Measurements from ENCODE around the gene PRPF38A. TPM values are rescaled to one million over a fixed set of nuclear protein-coding genes. Genes with fewer than 3 reads are reported as not detected.

The PRPF38A gene
- total RNA-seq, 6 donors from 2014 or later, result 2.7 to 39.6 (median 16.3) TPM

GRCh38 chr1:52413410-52413989 lies 9.1 kb downstream of the PRPF38A start:
- no peaks in the 10 kb centered on the region for H3K4me1 ChIP-seq
- DNase-seq (no peak), ATAC-seq (ENCODE audit: low FRiP score in 2 of 2) (no peak)
- no peaks in the 10 kb centered on the region for H3K9me3 ChIP-seq
- no peak overlapping the region for H3K4me3 ChIP-seq
- H3K27me3 ChIP-seq, result no peaks in the 10 kb centered on the region
- H3K27ac ChIP-seq, result no peak overlapping the region
- WGBS, 2 donors, result 95 to 98% methylated on average over 10 of the region's 10 CpGs
- H3K36me3 ChIP-seq, result peaks cover 62 to 100% (median 93%) of the 10 kb centered on the region in 4 donors
- TF ChIP-seq EP300 (IDR thresholded peaks at IDR 0.05) (no peak), POLR2A (IDR thresholded peaks at IDR 0.05) (no peak), POLR2AphosphoS5 (IDR thresholded peaks at IDR 0.05) (no peak)
- TF ChIP-seq, protein P1, sequence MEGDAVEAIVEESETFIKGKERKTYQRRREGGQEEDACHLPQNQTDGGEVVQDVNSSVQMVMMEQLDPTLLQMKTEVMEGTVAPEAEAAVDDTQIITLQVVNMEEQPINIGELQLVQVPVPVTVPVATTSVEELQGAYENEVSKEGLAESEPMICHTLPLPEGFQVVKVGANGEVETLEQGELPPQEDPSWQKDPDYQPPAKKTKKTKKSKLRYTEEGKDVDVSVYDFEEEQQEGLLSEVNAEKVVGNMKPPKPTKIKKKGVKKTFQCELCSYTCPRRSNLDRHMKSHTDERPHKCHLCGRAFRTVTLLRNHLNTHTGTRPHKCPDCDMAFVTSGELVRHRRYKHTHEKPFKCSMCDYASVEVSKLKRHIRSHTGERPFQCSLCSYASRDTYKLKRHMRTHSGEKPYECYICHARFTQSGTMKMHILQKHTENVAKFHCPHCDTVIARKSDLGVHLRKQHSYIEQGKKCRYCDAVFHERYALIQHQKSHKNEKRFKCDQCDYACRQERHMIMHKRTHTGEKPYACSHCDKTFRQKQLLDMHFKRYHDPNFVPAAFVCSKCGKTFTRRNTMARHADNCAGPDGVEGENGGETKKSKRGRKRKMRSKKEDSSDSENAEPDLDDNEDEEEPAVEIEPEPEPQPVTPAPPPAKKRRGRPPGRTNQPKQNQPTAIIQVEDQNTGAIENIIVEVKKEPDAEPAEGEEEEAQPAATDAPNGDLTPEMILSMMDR (IDR thresholded peaks at IDR 0.05), result no peak

DNA sequence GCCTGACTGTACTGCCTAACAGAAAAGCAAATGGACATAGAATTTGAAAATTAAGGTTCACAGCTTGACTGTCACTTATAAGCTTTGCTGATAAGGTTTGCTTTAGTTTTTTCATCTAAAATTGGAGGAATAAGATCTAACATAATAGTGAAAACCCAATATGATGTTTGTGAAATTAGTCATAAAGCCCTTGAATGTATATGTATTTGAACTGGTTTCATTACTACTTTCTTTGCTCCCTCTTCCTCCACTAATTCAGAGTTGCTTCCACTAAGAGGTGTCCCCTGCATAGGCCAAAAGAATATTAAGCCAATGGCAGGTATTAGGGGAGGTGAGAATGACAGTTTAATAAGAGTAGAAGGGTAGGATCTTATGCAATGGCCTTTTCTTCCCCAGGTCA lies 10.5 kb downstream of the PRPF38A start:
- TF ChIP-seq, protein P1 (IDR thresholded peaks at IDR 0.05), result no peak
- TF ChIP-seq POLR2AphosphoS5 (IDR thresholded peaks at IDR 0.05) (no peak), POLR2A (IDR thresholded peaks at IDR 0.05) (no peak), EP300 (IDR thresholded peaks at IDR 0.05) (no peak)
- DNase-seq, result no peak
- Histone ChIP-seq H3K9me3 (no peaks in the 10 kb centered on the region), H3K36me3 (peaks cover 54 to 100% (median 87%) of the 10 kb centered on the region in 4 donors), H3K4me1 (no peaks in the 10 kb centered on the region), H3K27ac (no peak overlapping the region), H3K27me3 (no peaks in the 10 kb centered on the region), H3K4me3 (no peak overlapping the region)
- ATAC-seq (ENCODE audit: low FRiP score in 2 of 2), result no peak

- Histone ChIP-seq H3K9me3 (no peaks in the 10 kb centered on the region), H3K4me3 (no peak overlapping the region), H3K4me1 (no peaks in the 10 kb centered on the region), H3K27ac (no peak overlapping the region), H3K27me3 (no peaks in the 10 kb centered on the region), H3K36me3 (peaks cover 42 to 98% (median 70%) of the 10 kb centered on the region in 4 donors)
- ATAC-seq (ENCODE audit: low FRiP score in 2 of 2) (no peak), DNase-seq (no peak)
- TF ChIP-seq POLR2AphosphoS5 (IDR thresholded peaks at IDR 0.05), result no peak
- TF ChIP-seq, protein P1 (IDR thresholded peaks at IDR 0.05), result no peak
- TF ChIP-seq EP300 (IDR thresholded peaks at IDR 0.05), result no peak
- TF ChIP-seq POLR2A (IDR thresholded peaks at IDR 0.05), result no peak
- 85 to 90% methylated on average over 2 of the region's 2 CpGs for WGBS, 2 donors
These were observed 12.4 kb downstream of the PRPF38A start for GRCh38 chr1:52416811-52417210.

DNA sequence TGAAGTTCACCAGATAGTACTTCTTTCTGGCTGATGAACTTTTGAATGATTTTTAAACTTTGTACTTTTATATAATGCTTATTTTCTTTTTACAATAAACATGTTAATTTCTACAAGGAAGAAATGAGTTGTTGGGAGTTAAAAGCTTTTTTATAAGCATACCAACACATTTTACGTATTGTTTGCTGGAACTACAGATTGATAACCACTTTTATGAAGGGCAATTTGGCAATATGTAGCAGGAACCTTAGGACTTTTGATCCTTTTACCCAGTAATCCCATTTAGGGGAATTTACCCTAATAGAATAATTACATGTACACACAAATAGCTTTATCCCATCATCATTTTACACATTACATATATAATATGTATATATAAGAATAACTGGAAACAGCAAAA lies 16.3 kb downstream of the PRPF38A start:
- no peak overlapping the region for H3K27ac ChIP-seq
- H3K4me3 ChIP-seq, result no peak overlapping the region
- peaks cover 0 to 9% (median 1%) of the 10 kb centered on the region in 4 donors for H3K4me1 ChIP-seq
- no peaks in the 10 kb centered on the region for H3K9me3 ChIP-seq
- no peak for ATAC-seq (ENCODE audit: low FRiP score in 2 of 2)
- H3K27me3 ChIP-seq, result no peaks in the 10 kb centered on the region
- WGBS, 2 donors, result 90 to 94% methylated on average over 1 of the region's 1 CpG
- peaks cover 16 to 88% (median 33%) of the 10 kb centered on the region in 4 donors for H3K36me3 ChIP-seq
- TF ChIP-seq POLR2AphosphoS5 (IDR thresholded peaks at IDR 0.05), result no peak
- TF ChIP-seq EP300 (IDR thresholded peaks at IDR 0.05), result no peak
- TF ChIP-seq, protein P1 (IDR thresholded peaks at IDR 0.05), result no peak
- TF ChIP-seq POLR2A (IDR thresholded peaks at IDR 0.05), result no peak
- DNase-seq, result no peak

- H3K27me3 ChIP-seq, result no peaks in the 10 kb centered on the region
- H3K4me3 ChIP-seq, result no peak overlapping the region
- no peak overlapping the region for H3K27ac ChIP-seq
- H3K36me3 ChIP-seq, result peaks cover 5 to 65% (median 10%) of the 10 kb centered on the region in 4 donors
- no peak for ATAC-seq (ENCODE audit: low FRiP score in 2 of 2)
- no peaks in the 10 kb centered on the region for H3K9me3 ChIP-seq
- H3K4me1 ChIP-seq, result peaks cover 0 to 9% (median 1%) of the 10 kb centered on the region in 4 donors
- TF ChIP-seq, protein P1 (IDR thresholded peaks at IDR 0.05), result no peak
- WGBS, 2 donors, result 97 to 98% methylated on average over 2 of the region's 2 CpGs
- DNase-seq, result no peak
These were observed 18.7 kb downstream of the PRPF38A start for GRCh38 chr1:52423055-52423454.

All from upper lobe of left lung (tissue), 6 donors.